HG02943 (cell line): ENCODE measurements around the gene SHMT1.
"Not testable (repeated sequence)": the region's sequence is repeated elsewhere in the genome, so short reads cannot be mapped to it uniquely, and the experiment has no call there.

Source experiments
- ATAC-seq: cut with Tn5 transposase; IDR thresholded peaks from one replicate; pipeline ENCODE4 v1.9.1; 2021; ENCODE audit warnings: mild to moderate bottlenecking, low read depth, moderate library complexity; ENCODE audit not compliant: unreplicated experiment

The SHMT1 gene

DNA sequence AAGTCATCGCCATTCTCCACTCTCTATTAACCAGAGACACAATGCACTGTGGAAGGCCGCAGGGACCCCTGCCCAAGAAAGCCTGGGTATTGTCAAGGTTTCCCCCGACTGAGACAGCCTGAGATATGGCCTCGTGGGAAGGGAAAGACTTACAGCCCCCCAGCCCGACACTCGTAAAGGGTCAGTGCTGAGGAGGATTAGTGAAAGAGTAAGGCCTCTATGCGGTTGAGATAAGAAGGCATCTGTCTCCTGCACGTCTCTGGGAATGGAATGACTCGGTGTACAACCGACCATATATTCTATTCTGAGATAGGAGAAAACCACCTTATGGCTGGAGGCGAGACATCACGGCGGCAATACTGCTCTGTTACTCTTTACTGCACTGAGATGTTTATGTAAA lies 60.1 kb downstream of the SHMT1 start:
- ATAC-seq = not testable (repeated sequence)

DNA sequence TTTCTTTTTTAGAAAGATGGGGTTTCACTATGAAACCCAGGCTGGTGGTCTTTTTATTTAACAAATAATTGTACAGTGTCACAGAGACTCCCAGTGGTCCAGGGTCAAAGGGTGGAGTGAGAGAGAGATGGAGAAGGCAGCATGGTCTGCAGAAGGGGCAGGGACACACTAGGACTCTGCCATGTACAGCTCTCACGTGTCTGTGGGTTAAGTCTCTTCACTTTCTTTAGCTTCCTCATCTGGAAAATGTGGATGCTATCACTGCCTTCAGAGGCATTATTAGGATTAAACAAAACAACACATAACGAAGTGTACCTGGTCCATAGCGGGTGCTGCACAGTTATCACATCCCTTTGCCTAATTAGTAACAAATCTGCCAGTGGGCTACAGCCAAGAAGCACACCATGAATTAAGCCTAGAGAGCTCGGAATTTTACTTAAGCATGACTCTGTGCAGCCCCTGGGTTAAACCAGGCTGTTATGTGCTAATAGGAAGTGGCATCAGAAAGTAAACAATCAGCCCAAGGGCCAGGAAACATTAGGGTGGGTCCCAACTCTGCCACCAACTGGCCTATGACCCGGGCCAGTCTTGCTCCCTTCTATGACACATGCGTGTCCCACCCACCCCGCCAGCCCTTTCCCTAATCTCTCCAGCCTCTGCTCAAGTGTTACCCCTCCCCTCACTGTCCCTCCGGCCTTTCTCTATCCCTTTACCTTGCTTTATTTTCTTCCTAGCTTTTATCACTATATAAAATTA lies 62.4 kb downstream of the SHMT1 start:
- ATAC-seq = no peak

DNA sequence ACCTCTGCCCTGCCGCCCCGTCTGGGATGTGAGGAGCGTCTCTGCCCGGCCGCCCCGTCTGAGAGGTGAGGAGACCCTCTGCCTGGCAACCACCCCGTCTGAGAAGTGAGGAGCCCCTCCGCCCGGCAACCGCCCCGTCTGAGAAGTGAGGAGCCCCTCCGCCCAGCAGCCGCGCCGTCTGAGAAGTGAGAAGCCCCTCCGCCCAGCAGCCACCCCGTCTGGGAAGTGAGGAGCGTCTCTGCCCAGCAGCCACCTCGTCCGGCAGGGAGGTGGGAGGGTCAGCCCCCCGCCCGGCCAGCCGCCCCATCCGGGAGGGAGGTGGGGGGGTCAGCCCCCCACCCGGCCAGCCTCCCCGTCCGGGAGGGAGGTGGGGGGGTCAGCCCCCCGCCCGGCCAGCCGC lies 65.3 kb downstream of the SHMT1 start:
- ATAC-seq = not testable (repeated sequence)

DNA sequence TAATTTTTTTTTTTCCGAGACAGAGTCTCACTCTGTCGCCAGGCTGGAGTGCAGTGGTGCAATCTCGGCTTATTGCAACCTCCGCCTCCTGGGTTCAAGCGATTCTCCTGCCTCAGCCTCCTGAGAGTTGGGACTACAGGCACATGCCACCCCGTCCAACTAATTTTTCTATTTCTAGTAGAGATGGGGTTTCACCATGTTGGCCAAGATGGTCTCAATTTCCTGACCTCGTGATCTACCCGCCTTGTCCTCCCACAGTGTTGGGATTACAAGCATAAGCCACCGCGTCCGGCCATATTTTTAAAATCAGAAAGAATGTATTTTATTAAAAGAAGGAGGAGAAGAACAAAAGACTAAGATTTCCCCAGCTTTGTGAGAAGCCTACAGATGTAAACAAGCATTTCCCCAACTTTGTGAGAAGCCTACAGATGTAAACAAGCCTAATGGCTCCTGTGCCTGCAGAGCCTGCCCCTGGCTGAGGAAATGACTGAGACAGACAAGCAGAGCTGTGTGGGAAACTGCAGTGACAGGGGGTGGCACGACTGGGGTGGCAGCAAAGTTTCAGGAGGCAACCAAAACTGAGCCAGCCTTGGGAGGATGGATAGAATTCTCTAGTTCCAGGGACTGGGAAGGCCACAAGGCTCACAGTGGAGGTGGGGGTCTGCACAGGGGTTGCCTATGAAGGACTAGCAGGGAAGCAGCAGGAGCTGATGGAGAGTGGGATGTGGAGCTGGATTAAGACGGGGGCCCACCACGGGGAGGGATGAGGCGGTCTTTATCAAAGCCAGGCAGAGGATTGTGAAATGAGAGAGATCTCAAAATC lies 71.4 kb downstream of the SHMT1 start:
- no peak for ATAC-seq

DNA sequence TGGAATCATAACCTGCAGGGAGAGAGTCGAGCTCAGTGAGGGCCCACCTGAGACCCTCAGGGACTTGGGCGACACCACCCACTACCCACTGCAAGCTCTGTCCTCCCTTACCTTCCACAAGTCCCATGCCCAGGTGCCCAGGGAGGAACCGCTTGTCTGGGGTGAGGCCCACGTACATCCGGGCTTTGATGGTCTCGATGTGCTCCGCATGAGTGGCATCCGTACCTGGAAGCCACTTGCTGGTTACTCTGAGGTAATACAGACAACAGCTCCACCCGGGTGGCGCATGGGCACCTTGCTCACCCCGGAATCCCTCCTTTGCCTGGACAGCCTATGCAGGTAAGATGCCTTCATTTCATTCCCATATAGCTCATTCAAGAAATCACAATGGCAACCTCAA lies 78.1 kb downstream of the SHMT1 start:
- ATAC-seq = no peak

DNA sequence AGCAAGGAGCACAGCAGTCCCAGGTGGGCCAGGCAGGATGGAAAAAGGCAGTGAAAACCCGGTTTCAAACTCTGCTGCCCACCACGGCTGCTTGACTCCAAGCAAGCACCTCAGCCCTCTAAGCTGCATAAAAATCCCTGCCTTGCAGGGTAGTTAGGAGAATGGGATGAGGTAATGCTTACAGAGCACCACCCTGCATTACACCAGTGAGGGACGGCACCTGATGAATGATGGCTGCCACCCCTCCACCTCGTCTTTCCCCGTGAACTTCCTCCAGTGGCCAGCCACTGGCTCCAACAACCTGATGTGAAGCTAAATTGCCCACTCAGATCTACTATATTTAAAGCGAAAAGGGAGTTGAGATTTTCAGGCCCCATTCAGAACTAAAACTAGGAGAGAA lies 81.6 kb downstream of the SHMT1 start:
- no peak for ATAC-seq

DNA sequence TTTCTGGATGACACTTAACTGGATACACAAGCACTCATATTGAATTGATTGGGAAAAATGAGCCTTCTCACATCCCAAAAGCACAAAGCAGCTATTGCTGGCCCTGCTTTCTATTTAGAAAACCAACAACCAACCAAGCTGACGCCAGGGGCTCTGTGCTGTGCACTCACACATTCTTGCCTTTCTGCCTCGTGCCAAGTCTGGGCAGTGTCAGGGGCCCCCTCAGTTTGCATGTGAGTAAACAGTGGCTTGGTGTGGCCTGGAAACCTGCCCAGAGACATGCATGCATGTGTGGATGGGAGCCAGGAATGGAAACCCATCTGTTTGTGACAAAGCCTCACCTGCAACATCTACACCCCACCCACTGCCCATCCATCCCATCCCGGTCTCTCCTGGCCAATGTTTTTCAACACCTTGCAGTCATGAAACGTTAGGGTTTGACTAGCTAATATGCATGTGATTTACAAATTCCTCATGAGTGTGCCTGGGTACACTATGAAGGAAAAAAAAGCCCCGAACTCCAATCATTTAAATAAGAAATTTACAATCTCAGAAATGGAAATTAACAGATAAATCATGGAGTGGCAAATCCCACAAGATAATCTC lies 82.5 kb downstream of the SHMT1 start:
- ATAC-seq = no peak

DNA sequence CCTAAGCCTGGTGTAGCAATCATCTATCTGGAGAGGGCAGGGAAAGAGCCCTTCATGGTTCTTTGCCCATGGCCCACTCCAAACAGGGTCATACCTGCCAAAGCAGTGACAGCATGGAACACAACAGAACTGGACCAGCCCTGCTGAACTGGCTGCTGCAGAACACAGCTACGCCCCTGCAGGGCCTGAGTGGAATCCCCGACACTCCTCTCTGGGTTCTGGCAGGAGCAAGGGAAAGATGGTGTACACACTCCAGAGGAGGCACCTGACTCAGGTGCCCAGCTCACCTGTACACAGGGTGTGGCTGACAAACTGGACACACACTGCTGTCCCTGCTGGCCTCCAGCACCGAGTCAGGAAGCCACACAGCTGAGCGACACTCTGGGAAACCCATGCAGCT lies 83.1 kb downstream of the SHMT1 start:
- no peak for ATAC-seq

DNA sequence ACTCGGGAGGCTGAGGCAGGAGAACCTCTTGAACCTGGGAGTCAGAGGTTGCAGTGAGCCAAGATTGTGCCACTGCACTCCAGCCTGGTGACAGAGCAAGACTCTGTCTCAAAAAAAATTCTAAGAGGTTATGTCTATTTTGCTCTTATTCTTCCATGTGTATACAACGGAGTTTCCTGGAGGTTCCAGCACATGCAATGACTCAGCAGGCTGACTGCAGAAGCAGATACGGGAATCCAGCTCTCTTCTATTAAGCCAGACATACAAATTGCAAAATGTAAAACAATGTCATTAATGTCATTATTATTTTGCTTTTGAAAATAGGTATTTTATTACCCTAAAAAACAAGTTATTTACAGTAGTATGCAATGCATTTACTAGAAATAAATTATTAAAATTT lies 84.5 kb downstream of the SHMT1 start:
- ATAC-seq = no peak
